SK-N-SH (cell line): ENCODE data around the gene ADAMTS17. TPM values are rescaled to one million over a fixed set of nuclear protein-coding genes. Genes with fewer than 3 reads are reported as not detected.

Experiments
- CTCF ChIA-PET: fragments of 300-600, 350-600 bp; formaldehyde crosslinking; extraction: SDS; loops from one replicate; lab custom pipeline; 2021; lab: Yijun Ruan, JAX
- POLR2A ChIA-PET: fragments of 350-600 bp; sonication (Branson Sonifier 250); formaldehyde crosslinking; extraction: SDS; loops from one replicate; lab custom pipeline; 2020; ENCODE audit warnings: antibody characterized with exemption, inconsistent platforms; lab: Yijun Ruan, JAX
- DNase-seq: peaks from one replicate; pipeline ENCODE4 v3.0.0; 2012
- H2AFZ ChIP-seq: fragments of 200-600 bp; sonication (generic); 2 replicates; pipeline ENCODE4 v1.8.1; 2016; ENCODE audit warnings: antibody characterized with exemption, mild to moderate bottlenecking, low read depth
- H3F3A ChIP-seq: fragments of 200-600 bp; sonication (generic); replicated peaks from 2 replicates; pipeline ENCODE3; 2016; ENCODE audit warnings: antibody characterized with exemption, mild to moderate bottlenecking; ENCODE audit not compliant: insufficient read depth
- H3K27ac ChIP-seq, 2 experiments: fragments of 200-500 bp in 1 of 2; fragments of 200-600 bp in 1 of 2; sonication (Bioruptor generic) in 1 of 2; sonication (generic), shearing (Covaris generic) in 1 of 2; 2 replicates each; pipeline versions ENCODE4 v1.5.1 to v1.6.1; 2014 to 2016; ENCODE audit warnings: low read depth in 2 of 2, inconsistent platforms in 1 of 2, low read length in 1 of 2, mild to moderate bottlenecking in 1 of 2, mixed read lengths in 1 of 2
- H3K27me3 ChIP-seq: fragments of 200-600 bp; sonication (generic), shearing (Covaris generic); 2 replicates; pipeline ENCODE4 v1.6.1; 2016; ENCODE audit warnings: mixed run types; ENCODE audit not compliant: insufficient read depth
- H3K36me3 ChIP-seq, 2 experiments: fragments of 200-500 bp in 1 of 2; fragments of 200-600 bp in 1 of 2; sonication (Bioruptor generic) in 1 of 2; sonication (generic) in 1 of 2; replicated peaks in 1 of 2; 2 replicates each; pipeline versions ENCODE3 to v1.5.1; 2014 to 2016; ENCODE audit warnings: low read length in 1 of 2, mild to moderate bottlenecking in 1 of 2; ENCODE audit not compliant: insufficient read depth in 2 of 2, control insufficient read depth in 1 of 2
- H3K4me1 ChIP-seq, 2 experiments: fragments of 200-500 bp in 1 of 2; fragments of 200-600 bp in 1 of 2; sonication (Bioruptor generic) in 1 of 2; sonication (generic), shearing (Covaris generic) in 1 of 2; 2 replicates each; pipeline versions ENCODE4 v1.5.1 to v1.6.1; 2014 to 2016; ENCODE audit warnings: low read depth in 1 of 2, low read length in 1 of 2, mixed run types in 1 of 2; ENCODE audit not compliant: insufficient read depth in 2 of 2, control insufficient read depth in 1 of 2
- H3K4me2 ChIP-seq: fragments of 200-600 bp; sonication (generic), shearing (Covaris generic); 2 replicates; pipeline ENCODE4 v1.6.1; 2017; ENCODE audit warnings: mixed run types
- H3K4me3 ChIP-seq, 2 experiments: fragments of 200-500 bp in 1 of 2; fragments of 200-600 bp in 1 of 2; sonication (Bioruptor generic) in 1 of 2; sonication (generic), shearing (Covaris generic) in 1 of 2; 2 replicates each; pipeline versions ENCODE4 v1.5.1 to v1.8.1; 2014 to 2016; ENCODE audit warnings: low read depth in 2 of 2, inconsistent platforms in 1 of 2, low read length in 1 of 2, mild to moderate bottlenecking in 1 of 2, mixed read lengths in 1 of 2, moderate library complexity in 1 of 2
- H3K79me2 ChIP-seq: fragments of 200-600 bp; sonication (generic); 2 replicates; pipeline ENCODE4 v1.8.1; 2017; ENCODE audit warnings: mild to moderate bottlenecking; ENCODE audit not compliant: insufficient read depth
- H3K9ac ChIP-seq: fragments of 200-600 bp; sonication (generic); 2 replicates; pipeline ENCODE4 v1.6.1; 2017; ENCODE audit warnings: mixed run types
- H3K9me2 ChIP-seq: fragments of 200-600 bp; sonication (generic); 2 replicates; pipeline ENCODE4 v1.6.1; 2017; ENCODE audit warnings: mixed run types
- H3K9me3 ChIP-seq: fragments of 200-600 bp; sonication (generic); 2 replicates; pipeline ENCODE4 v1.6.1; 2017; ENCODE audit warnings: mixed run types, mild to moderate bottlenecking, moderate library complexity
- H4K20me1 ChIP-seq: fragments of 200-600 bp; sonication (generic); 2 replicates; pipeline ENCODE4 v1.6.1; 2017; ENCODE audit warnings: mild to moderate bottlenecking, mixed run types; ENCODE audit not compliant: insufficient read depth
- EZH2phosphoT487 ChIP-seq: fragments of 200-600 bp; sonication (generic); IDR thresholded peaks from 2 replicates; pipeline ENCODE4 v1.6.1; 2017; ENCODE audit warnings: low read depth, mixed run types, mild to moderate bottlenecking, antibody characterized with exemption, moderate library complexity, borderline replicate concordance
- FOXJ3 ChIP-seq: sonication (generic); formaldehyde crosslinking; IDR thresholded peaks from 2 replicates; pipeline ENCODE4 v1.5.1; 2020; ENCODE audit warnings: mild to moderate bottlenecking, missing genetic modification reagents
- MAX ChIP-seq: IDR thresholded peaks from 2 replicates; pipeline ENCODE4 v1.4.0; 2012; ENCODE audit warnings: low read depth
- NFIC ChIP-seq: IDR thresholded peaks from 2 replicates; pipeline ENCODE4 v1.4.0; 2012; ENCODE audit warnings: borderline replicate concordance
- NRF1 ChIP-seq: IDR thresholded peaks from 2 replicates; pipeline ENCODE4 v1.6.1; 2012; ENCODE audit warnings: low read depth, mild to moderate bottlenecking, low read length
- PBX3 ChIP-seq: IDR thresholded peaks from 2 replicates; pipeline ENCODE4; 2012
- POLR2AphosphoS5 ChIP-seq: IDR thresholded peaks from 2 replicates; pipeline ENCODE4 v1.6.1; 2012; ENCODE audit warnings: low read depth, low read length
- RCOR1 ChIP-seq: fragments of 150-350 bp; IDR thresholded peaks from 2 replicates; pipeline ENCODE4 v1.6.1; 2017; ENCODE audit warnings: antibody characterized with exemption, low read length
- SMC3 ChIP-seq: IDR thresholded peaks from 2 replicates; pipeline ENCODE4 v1.6.1; 2012; ENCODE audit warnings: low read depth, low read length, improper control_type of control experiment
- USF1 ChIP-seq: IDR thresholded peaks from 2 replicates; pipeline ENCODE4 v1.4.0; 2012; ENCODE audit warnings: low read depth, borderline replicate concordance
- WGBS: methylation state at CpG from one replicate; pipeline ENCODE4 v1.1.6; 2017; ENCODE audit warnings: low lambda C conversion rate; 5-methylcytosine and 5-hydroxymethylcytosine counted together
- polyA plus RNA-seq, 3 experiments: library from polyadenylated mRNA; depleted of rRNA; stranded (reverse); fragments of >200 nt; gene quantifications; 2 replicates each; pipeline ENCODE4 v1.2.3, GENCODE V29; 2012

Gene ADAMTS17
- polyA plus RNA-seq, 1 of the 3 experiments (the other 2 are of a cell fraction) = not detected

- H3K36me3 ChIP-seq = no peaks in the 10 kb centered on the region
- no peaks in the 10 kb centered on the region for H3K79me2 ChIP-seq
- no peak overlapping the region for H3K4me2 ChIP-seq
- no peak overlapping the region for H3K27ac ChIP-seq
- no peak overlapping the region for H3K9ac ChIP-seq
- no peaks in the 10 kb centered on the region for H3K27me3 ChIP-seq
- WGBS = 24% methylated on average over 7 of the region's 9 CpGs
- ChIA-PET POLR2A (no interaction called here), CTCF (interaction anchor here (1.7 kb wide), 1 partner anchor 90 kb away, joined by 5 read pairs; no protein-coding TSS in a partner anchor)
- no peaks in the 10 kb centered on the region for H3K9me2 ChIP-seq
- no peaks in the 10 kb centered on the region for H3K9me3 ChIP-seq
- no peaks in the 10 kb centered on the region for H3K4me1 ChIP-seq
- TF ChIP-seq USF1 (no peak), NFIC (no peak), EZH2phosphoT487 (no peak), NRF1 (no peak), FOXJ3 (CRISPR knock-in tag) (no peak)
- TF ChIP-seq, all 33 proteins: peak for 0
- no peak for DNase-seq
- no peak overlapping the region for H3K4me3 ChIP-seq
- no peak overlapping the region for H2AFZ ChIP-seq
- no peaks in the 10 kb centered on the region for H3F3A ChIP-seq
- H4K20me1 ChIP-seq = no peaks in the 10 kb centered on the region
These were observed 92.5 kb downstream of the ADAMTS17 start for GRCh38 chr15:100249096-100249815.

GRCh38 chr15:100248236-100248635 is 93.5 kb downstream of the ADAMTS17 start:
- H2AFZ ChIP-seq = no peak overlapping the region
- H3K36me3 ChIP-seq = no peaks in the 10 kb centered on the region
- H3K79me2 ChIP-seq = no peaks in the 10 kb centered on the region
- no peaks in the 10 kb centered on the region for H3K4me1 ChIP-seq
- H4K20me1 ChIP-seq = no peaks in the 10 kb centered on the region
- H3K9me3 ChIP-seq = no peaks in the 10 kb centered on the region
- TF ChIP-seq RCOR1 (no peak), POLR2AphosphoS5 (no peak), PBX3 (no peak), USF1 (no peak), MAX (no peak), SMC3 (no peak)
- DNase-seq = no peak
- WGBS = 35% methylated on average over 3 of the region's 5 CpGs
- no peaks in the 10 kb centered on the region for H3F3A ChIP-seq
- ChIA-PET CTCF (interaction anchor here (1.1 kb wide), 1 partner anchor 102 kb away, joined by 3 read pairs; no protein-coding TSS in a partner anchor), POLR2A (no interaction called here)
- H3K4me2 ChIP-seq = no peak overlapping the region
- no peaks in the 10 kb centered on the region for H3K27me3 ChIP-seq
- H3K27ac ChIP-seq = no peak overlapping the region
- no peak overlapping the region for H3K9ac ChIP-seq
- H3K4me3 ChIP-seq = no peak overlapping the region
- H3K9me2 ChIP-seq = no peaks in the 10 kb centered on the region
